Measurements from ENCODE around the gene INPP4A. TPM values are rescaled to one million over a fixed set of nuclear protein-coding genes. Genes with fewer than 3 reads are reported as not detected.

Gene INPP4A
- total and polyA plus RNA-seq, 2 experiments from 2014 or later, result 7.9 to 13.1 TPM

DNA sequence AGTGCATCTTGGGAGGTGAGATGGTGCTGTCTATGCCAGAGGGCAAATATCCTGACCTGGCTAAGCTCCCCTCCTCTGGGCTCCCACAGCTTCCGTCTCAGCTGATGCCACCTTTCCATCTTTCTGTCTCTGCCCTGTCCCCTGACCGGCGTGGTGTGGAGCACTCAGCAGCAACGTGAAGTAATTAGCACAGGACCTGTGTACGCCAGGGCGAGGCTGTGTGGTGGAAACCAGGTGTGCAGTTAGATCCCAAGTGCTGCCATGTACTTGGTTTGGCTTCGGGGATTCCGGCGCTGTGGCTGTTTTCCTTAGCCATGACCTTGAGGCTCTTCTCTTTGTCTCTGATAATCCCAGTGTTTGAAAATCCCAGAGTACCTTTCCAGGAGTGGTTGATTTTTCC, 127.1 kb downstream of the INPP4A start:
- H3K9me3 ChIP-seq (ENCODE audit: low read depth), result no peaks in the 10 kb centered on the region
- H3K36me3 ChIP-seq (replicated peaks; ENCODE audit: insufficient read depth, low read depth), result no peaks in the 10 kb centered on the region
- no peaks in the 10 kb centered on the region for H3K27me3 ChIP-seq
- H4K20me1 ChIP-seq (ENCODE audit: insufficient read depth, poor library complexity, severe bottlenecking), result no peaks in the 10 kb centered on the region
- H3K27ac ChIP-seq, result no peak overlapping the region
- TF ChIP-seq EZH2 (IDR thresholded peaks at IDR 0.05; ENCODE audit: borderline replicate concordance) (no peak), EZH2phosphoT487 (IDR thresholded peaks at IDR 0.05; ENCODE audit: low read depth, severe bottlenecking, unreplicated experiment) (no peak)
- TF ChIP-seq, protein P1, sequence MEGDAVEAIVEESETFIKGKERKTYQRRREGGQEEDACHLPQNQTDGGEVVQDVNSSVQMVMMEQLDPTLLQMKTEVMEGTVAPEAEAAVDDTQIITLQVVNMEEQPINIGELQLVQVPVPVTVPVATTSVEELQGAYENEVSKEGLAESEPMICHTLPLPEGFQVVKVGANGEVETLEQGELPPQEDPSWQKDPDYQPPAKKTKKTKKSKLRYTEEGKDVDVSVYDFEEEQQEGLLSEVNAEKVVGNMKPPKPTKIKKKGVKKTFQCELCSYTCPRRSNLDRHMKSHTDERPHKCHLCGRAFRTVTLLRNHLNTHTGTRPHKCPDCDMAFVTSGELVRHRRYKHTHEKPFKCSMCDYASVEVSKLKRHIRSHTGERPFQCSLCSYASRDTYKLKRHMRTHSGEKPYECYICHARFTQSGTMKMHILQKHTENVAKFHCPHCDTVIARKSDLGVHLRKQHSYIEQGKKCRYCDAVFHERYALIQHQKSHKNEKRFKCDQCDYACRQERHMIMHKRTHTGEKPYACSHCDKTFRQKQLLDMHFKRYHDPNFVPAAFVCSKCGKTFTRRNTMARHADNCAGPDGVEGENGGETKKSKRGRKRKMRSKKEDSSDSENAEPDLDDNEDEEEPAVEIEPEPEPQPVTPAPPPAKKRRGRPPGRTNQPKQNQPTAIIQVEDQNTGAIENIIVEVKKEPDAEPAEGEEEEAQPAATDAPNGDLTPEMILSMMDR (IDR thresholded peaks at IDR 0.05; ENCODE audit: poor library complexity), result no peak
- H3K4me3 ChIP-seq, result no peak overlapping the region
- no peak overlapping the region for H2AFZ ChIP-seq
- H3K9me2 ChIP-seq (replicated peaks; ENCODE audit: insufficient read depth), result no peaks in the 10 kb centered on the region
- no peaks in the 10 kb centered on the region for H3K79me2 ChIP-seq
- H3K4me1 ChIP-seq (ENCODE audit: insufficient read depth), result no peaks in the 10 kb centered on the region
- DNase-seq (ENCODE audit: low spot score), result no peak
- WGBS (ENCODE audit: low lambda C conversion rate, missing lambda C conversion rate), result 95% methylated on average over 9 of the region's 9 CpGs
- no peak overlapping the region for H3K4me2 ChIP-seq

- DNase-seq (ENCODE audit: low spot score), result no peak
- no peak overlapping the region for H3K27ac ChIP-seq
- TF ChIP-seq, protein P1 (IDR thresholded peaks at IDR 0.05; ENCODE audit: poor library complexity), result no peak
- TF ChIP-seq EZH2phosphoT487 (IDR thresholded peaks at IDR 0.05; ENCODE audit: low read depth, severe bottlenecking, unreplicated experiment) (no peak), EZH2 (IDR thresholded peaks at IDR 0.05; ENCODE audit: borderline replicate concordance) (no peak)
- no peak overlapping the region for H2AFZ ChIP-seq
- H4K20me1 ChIP-seq (ENCODE audit: insufficient read depth, poor library complexity, severe bottlenecking), result no peaks in the 10 kb centered on the region
- H3K79me2 ChIP-seq, result no peaks in the 10 kb centered on the region
- no peaks in the 10 kb centered on the region for H3K27me3 ChIP-seq
- H3K9me2 ChIP-seq (replicated peaks; ENCODE audit: insufficient read depth), result no peaks in the 10 kb centered on the region
- no peak overlapping the region for H3K4me3 ChIP-seq
- 86% methylated on average over 5 of the region's 5 CpGs for WGBS (ENCODE audit: low lambda C conversion rate, missing lambda C conversion rate)
- no peaks in the 10 kb centered on the region for H3K36me3 ChIP-seq (replicated peaks; ENCODE audit: insufficient read depth, low read depth)
- H3K4me2 ChIP-seq, result no peak overlapping the region
- H3K9me3 ChIP-seq (ENCODE audit: low read depth), result no peaks in the 10 kb centered on the region
- no peaks in the 10 kb centered on the region for H3K4me1 ChIP-seq (ENCODE audit: insufficient read depth)
Observed at GRCh38 chr2:98572211-98572610, 127.6 kb downstream of the INPP4A start.

GRCh38 chr2:98572676-98573075, 128.0 kb downstream of the INPP4A start:
- Histone ChIP-seq H3K4me1 (ENCODE audit: insufficient read depth) (no peaks in the 10 kb centered on the region), H2AFZ (no peak overlapping the region), H3K4me3 (no peak overlapping the region), H3K9me2 (replicated peaks; ENCODE audit: insufficient read depth) (no peaks in the 10 kb centered on the region), H3K9me3 (ENCODE audit: low read depth) (no peaks in the 10 kb centered on the region), H3K79me2 (no peaks in the 10 kb centered on the region), H4K20me1 (ENCODE audit: insufficient read depth, poor library complexity, severe bottlenecking) (no peaks in the 10 kb centered on the region), H3K36me3 (replicated peaks; ENCODE audit: insufficient read depth, low read depth) (no peaks in the 10 kb centered on the region), H3K27me3 (no peaks in the 10 kb centered on the region), H3K27ac (no peak overlapping the region), H3K4me2 (no peak overlapping the region)
- TF ChIP-seq EZH2phosphoT487 (IDR thresholded peaks at IDR 0.05; ENCODE audit: low read depth, severe bottlenecking, unreplicated experiment) (no peak), EZH2 (IDR thresholded peaks at IDR 0.05; ENCODE audit: borderline replicate concordance) (no peak)
- TF ChIP-seq, protein P1 (IDR thresholded peaks at IDR 0.05; ENCODE audit: poor library complexity), result no peak
- WGBS (ENCODE audit: low lambda C conversion rate, missing lambda C conversion rate), result 93% methylated on average over 15 of the region's 15 CpGs
- no peak for DNase-seq (ENCODE audit: low spot score)

GRCh38 chr2:98573426-98573825, 128.8 kb downstream of the INPP4A start:
- Histone ChIP-seq H3K79me2 (no peaks in the 10 kb centered on the region), H3K27me3 (no peaks in the 10 kb centered on the region), H4K20me1 (ENCODE audit: insufficient read depth, poor library complexity, severe bottlenecking) (no peaks in the 10 kb centered on the region), H3K9me3 (ENCODE audit: low read depth) (no peaks in the 10 kb centered on the region), H3K4me2 (no peak overlapping the region), H3K4me1 (ENCODE audit: insufficient read depth) (no peaks in the 10 kb centered on the region), H2AFZ (no peak overlapping the region), H3K4me3 (no peak overlapping the region), H3K27ac (no peak overlapping the region), H3K36me3 (replicated peaks; ENCODE audit: insufficient read depth, low read depth) (no peaks in the 10 kb centered on the region), H3K9me2 (replicated peaks; ENCODE audit: insufficient read depth) (no peaks in the 10 kb centered on the region)
- no peak for DNase-seq (ENCODE audit: low spot score)
- TF ChIP-seq EZH2 (IDR thresholded peaks at IDR 0.05; ENCODE audit: borderline replicate concordance) (no peak), EZH2phosphoT487 (IDR thresholded peaks at IDR 0.05; ENCODE audit: low read depth, severe bottlenecking, unreplicated experiment) (no peak)
- TF ChIP-seq, protein P1 (IDR thresholded peaks at IDR 0.05; ENCODE audit: poor library complexity), result no peak
- 92% methylated on average over 13 of the region's 13 CpGs for WGBS (ENCODE audit: low lambda C conversion rate, missing lambda C conversion rate)

All from hepatocyte (in vitro differentiated cells).